Measurements from ENCODE around the gene LRIG1.

The LRIG1 gene

GRCh38 chr3:66487465-66487864 lies 13.4 kb downstream of the LRIG1 start:
- DNase-seq = no peak

- DNase-seq = no peak
Observed at GRCh38 chr3:66486646-66487045, 14.2 kb downstream of the LRIG1 start.

- DNase-seq = no peak
Observed at GRCh38 chr3:66486202-66486601, 14.6 kb downstream of the LRIG1 start.

- no peak for DNase-seq
Observed at GRCh38 chr3:66485291-66485968, 15.4 kb downstream of the LRIG1 start.

GRCh38 chr3:66484106-66484844 lies 16.5 kb downstream of the LRIG1 start:
- no peak for DNase-seq

GRCh38 chr3:66483409-66483906 lies 17.4 kb downstream of the LRIG1 start:
- no peak for DNase-seq

- DNase-seq = no peak
Observed at GRCh38 chr3:66483006-66483405, 17.8 kb downstream of the LRIG1 start.

GRCh38 chr3:66482018-66482404 lies 18.8 kb downstream of the LRIG1 start:
- no peak for DNase-seq

- DNase-seq = no peak
Observed at GRCh38 chr3:66481071-66482017, 19.5 kb downstream of the LRIG1 start.

GRCh38 chr3:66480666-66481065 lies 20.2 kb downstream of the LRIG1 start:
- no peak for DNase-seq

GRCh38 chr3:66479532-66479947 lies 21.3 kb downstream of the LRIG1 start:
- DNase-seq = no peak

- DNase-seq = no peak
Observed at GRCh38 chr3:66478960-66479359, 21.9 kb downstream of the LRIG1 start.

- no peak for DNase-seq
Observed at GRCh38 chr3:66477856-66478255, 23.0 kb downstream of the LRIG1 start.

- no peak for DNase-seq
Observed at GRCh38 chr3:66476852-66477381, 23.9 kb downstream of the LRIG1 start.

GRCh38 chr3:66475386-66476020 lies 25.3 kb downstream of the LRIG1 start:
- no peak for DNase-seq

GRCh38 chr3:66473692-66474091 lies 27.1 kb downstream of the LRIG1 start:
- DNase-seq = no peak

GRCh38 chr3:66473181-66473580 lies 27.6 kb downstream of the LRIG1 start:
- no peak for DNase-seq

- no peak for DNase-seq
Observed at GRCh38 chr3:66472313-66473134, 28.3 kb downstream of the LRIG1 start.

- no peak for DNase-seq
Observed at GRCh38 chr3:66470956-66471686, 29.7 kb downstream of the LRIG1 start.

- DNase-seq = no peak
Observed at GRCh38 chr3:66470285-66470684, 30.5 kb downstream of the LRIG1 start.

- no peak for DNase-seq
Observed at GRCh38 chr3:66469220-66469640, 31.6 kb downstream of the LRIG1 start.
